Endothelial cell of umbilical vein (primary cell): ENCODE results near the gene RPL35. TPM values are rescaled to one million over a fixed set of nuclear protein-coding genes. Genes with fewer than 3 reads are reported as not detected.
A peak's percentile ranks its signal among the peaks of the same experiment; 100 is the strongest.

ENCODE experiments used
- Bru-seq: library from RNA; stranded (reverse); fragments of 400-500 nt; gene quantifications from one replicate; lab custom pipeline; 2021; lab: Mats Ljungman, UMichigan
- BruChase-seq, 2 experiments: library from RNA; stranded (reverse); fragments of 400-500 nt; gene quantifications; one replicate each; lab custom pipeline; 2021; lab: Mats Ljungman, UMichigan
- BruUV-seq: library from RNA; stranded (reverse); fragments of 400-500 nt; replicated peaks from 2 replicates; lab custom pipeline; 2021; lab: Mats Ljungman, UMichigan
- CTCF ChIA-PET: fragments of 300-600, 350-600 bp; sonication (Branson Sonifier 250); formaldehyde crosslinking; loops from one replicate; lab custom pipeline; 2021; ENCODE audit warnings: antibody characterized with exemption, inconsistent platforms; lab: Charles Lee
- POLR2A ChIA-PET: fragments of 300-600, 350-600 bp; sonication (Branson Sonifier 250); formaldehyde crosslinking; loops from one replicate; lab custom pipeline; 2021; ENCODE audit warnings: antibody characterized with exemption, inconsistent platforms; lab: Charles Lee
- DNase-seq: peaks from one replicate; pipeline ENCODE4 v3.0.0-alpha.2; 2011; ENCODE audit warnings: low read depth, low spot score
- FAIRE-seq: peaks from 2 replicates; lab custom pipeline; 2011; peaks lifted over from hg19 to GRCh38; lab: Jason Lieb, UNC
- H2AFZ ChIP-seq: 2 replicates; pipeline ENCODE4 v1.6.0; 2012; ENCODE audit warnings: low read depth, low read length, control low read depth, inconsistent platforms
- H3K27ac ChIP-seq: 2 replicates; pipeline ENCODE4 v1.5.1; 2011; ENCODE audit warnings: low read depth, mild to moderate bottlenecking, control low read depth, low read length, moderate library complexity; ENCODE audit not compliant: insufficient read depth
- H3K27me3 ChIP-seq, 2 experiments: 2 replicates each; pipeline versions ENCODE4 v1.6.0 to v1.6.1; 2011; ENCODE audit warnings: low read length in 2 of 2, mixed read lengths in 1 of 2; ENCODE audit not compliant: control insufficient read depth in 2 of 2, insufficient read depth in 2 of 2
- H3K36me3 ChIP-seq, 2 experiments: 2 replicates in 1 of 2; 3 replicates in 1 of 2; pipeline ENCODE4 v1.5.1; 2011; ENCODE audit warnings: low read length in 2 of 2, mild to moderate bottlenecking in 1 of 2, moderate library complexity in 1 of 2; ENCODE audit not compliant: control insufficient read depth in 2 of 2, insufficient read depth in 2 of 2; ENCODE audit errors: extremely low read depth in 1 of 2
- H3K4me1 ChIP-seq: 3 replicates; pipeline ENCODE4 v1.5.1; 2011; ENCODE audit warnings: mild to moderate bottlenecking, low read length; ENCODE audit not compliant: control insufficient read depth, insufficient read depth; ENCODE audit errors: extremely low read depth
- H3K4me2 ChIP-seq: 2 replicates; pipeline ENCODE4 v1.6.1; 2011; ENCODE audit warnings: low read length, control low read depth, mixed read lengths; ENCODE audit not compliant: insufficient read depth
- H3K4me3 ChIP-seq, 3 experiments: fragments of 200-600 bp in 1 of 3; sonication (generic), shearing (Covaris generic) in 1 of 3; replicated peaks in 1 of 3; 2 replicates each; pipeline ENCODE4 v1.5.1; 2011 to 2016; ENCODE audit warnings: control low read depth in 3 of 3, low read length in 3 of 3, mild to moderate bottlenecking in 2 of 3, inconsistent platforms in 1 of 3, low read depth in 1 of 3, moderate library complexity in 1 of 3; ENCODE audit not compliant: insufficient read depth in 1 of 3
- H3K79me2 ChIP-seq: 2 replicates; pipeline ENCODE4 v1.6.0; 2012; ENCODE audit warnings: low read length, inconsistent platforms; ENCODE audit not compliant: control insufficient read depth, insufficient read depth
- H3K9ac ChIP-seq: replicated peaks from 2 replicates; pipeline ENCODE3; 2011; ENCODE audit warnings: low read length, control low read depth; ENCODE audit not compliant: insufficient read depth; ENCODE audit errors: extremely low read depth
- H3K9me1 ChIP-seq: replicated peaks from 3 replicates; pipeline ENCODE4 v1.6.0; 2011; ENCODE audit warnings: mild to moderate bottlenecking, low read length; ENCODE audit not compliant: control insufficient read depth, insufficient read depth; ENCODE audit errors: extremely low read depth
- H3K9me3 ChIP-seq: replicated peaks from 2 replicates; pipeline ENCODE4 v1.5.1; 2012; ENCODE audit warnings: low read length, inconsistent platforms; ENCODE audit not compliant: control insufficient read depth, insufficient read depth
- H4K20me1 ChIP-seq: replicated peaks from 2 replicates; pipeline ENCODE3; 2011; ENCODE audit warnings: mild to moderate bottlenecking, low read length; ENCODE audit not compliant: control insufficient read depth, insufficient read depth; ENCODE audit errors: extremely low read depth
- CTCF ChIP-seq, 2 donors: IDR thresholded peaks; 1 replicate in 1 of 2; 2 replicates in 1 of 2; pipeline ENCODE4 v1.5.1; 2011; ENCODE audit warnings: low read length in 2 of 2, mild to moderate bottlenecking in 2 of 2, moderate library complexity in 2 of 2, control low read depth in 1 of 2, inconsistent platforms in 1 of 2, low read depth in 1 of 2; ENCODE audit not compliant: insufficient read depth in 1 of 2; ENCODE audit errors: extremely low read depth in 1 of 2
- FOS ChIP-seq: IDR thresholded peaks from 2 replicates; pipeline ENCODE4 v1.6.1; 2011; ENCODE audit warnings: mild to moderate bottlenecking, low read length, moderate library complexity, borderline replicate concordance; ENCODE audit not compliant: insufficient read depth
- JUN ChIP-seq: IDR thresholded peaks from 2 replicates; pipeline ENCODE4 v1.6.1; 2011; ENCODE audit warnings: borderline replicate concordance, low read depth; ENCODE audit not compliant: insufficient read length, insufficient read depth
- POLR2A ChIP-seq: IDR thresholded peaks from 2 replicates; pipeline ENCODE4 v1.6.1; 2012; ENCODE audit warnings: low read depth, mild to moderate bottlenecking, control low read depth, low read length
- POLR2AphosphoS5 ChIP-seq: IDR thresholded peaks from 2 replicates; pipeline ENCODE4 v1.6.1; 2012; ENCODE audit warnings: low read depth, mild to moderate bottlenecking, control low read depth, low read length, moderate library complexity; ENCODE audit not compliant: insufficient read depth
- dilution Hi-C: fragments of 300-500 bp; cut with MboI; formaldehyde crosslinking; loops from one replicate; pipeline ENCODE4 v1.15.0; 2019; ENCODE audit warnings: low sequenced_read_pairs; ENCODE audit not compliant: extremely low pct_ligation_motif_present
- intact Hi-C: fragments of 100-400 bp; cut with micrococcal nuclease; formaldehyde crosslinking; loops from one replicate; pipeline ENCODE4 v1.10.0; 2022
- long read RNA-seq: library from polyadenylated mRNA; stranded (forward); transcript quantifications from one replicate; pipeline ENCODE4 v2.0.0, GENCODE V29; 2021
- polyA minus RNA-seq, 3 experiments: library from RNA; depleted of rRNA, polyadenylated mRNA; stranded (reverse); fragments of >200 nt; gene quantifications; 1 replicate in 1 of 3; 2 replicates in 2 of 3; pipeline ENCODE4 v1.2.3, GENCODE V29; 2011
- polyA plus RNA-seq, 4 experiments: library from polyadenylated mRNA; depleted of rRNA in 3 of 4; stranded (reverse) in 3 of 4; unstranded in 1 of 4; fragments of >200 nt; gene quantifications; 2 replicates each; pipeline versions ENCODE4 v1.2.1 to v1.2.3, GENCODE V29; 2011 to 2012; ENCODE audit warnings: missing spikeins in 1 of 4
- total RNA-seq: library from RNA; stranded (reverse); gene quantifications from 2 replicates; pipeline ENCODE4 v1.2.3, GENCODE V29; 2021
- TF ChIP-seq, protein P1 (sequence below): IDR thresholded peaks from 2 replicates; pipeline ENCODE4 v1.6.1; 2011; ENCODE audit not compliant: insufficient read depth, insufficient read length

Gene RPL35
- total RNA-seq (1,181 and 1,230 TPM in 2 replicates), polyA plus RNA-seq (1,706 and 2,206 TPM in 2 replicates), polyA minus RNA-seq (398 and 474 TPM in 2 replicates), Bru-seq, nascent RNA (percentile 99 among the genes with signal in this experiment), BruChase-seq, experiment 1, labeled RNA remaining after a 6-hour chase (percentile 99 among the genes with signal in this experiment), BruChase-seq, experiment 2, labeled RNA remaining after a 2-hour chase (percentile 98 among the genes with signal in this experiment)
- polyA plus RNA-seq (2011; cell fraction: cytosol; rRNA removed): 2,312 and 2,917 TPM in 2 replicates
- polyA plus RNA-seq (2011; cell fraction: nucleus; rRNA removed): 755 and 869 TPM in 2 replicates
- polyA plus RNA-seq (2012): 2,045 and 2,627 TPM in 2 replicates
- polyA minus RNA-seq (2011; cell fraction: cytosol; rRNA and poly(A)+ RNA removed): 660 TPM
- polyA minus RNA-seq (2011; cell fraction: nucleus; rRNA and poly(A)+ RNA removed): 77.2 and 95.6 TPM in 2 replicates
- long read RNA-seq, transcript RPL35-201 (4 exons, 455 nt): major isoform, 2,697 of 2,910 reads
- long read RNA-seq, transcript RPL35-203 (3 exons, 785 nt): minor isoform, 188 of 2,910 reads
- long read RNA-seq, partial matches to known transcripts: 7 of 2,910 reads
- long read RNA-seq, other reads (novel, unspliced or antisense): 15 of 2,910 reads

DNA sequence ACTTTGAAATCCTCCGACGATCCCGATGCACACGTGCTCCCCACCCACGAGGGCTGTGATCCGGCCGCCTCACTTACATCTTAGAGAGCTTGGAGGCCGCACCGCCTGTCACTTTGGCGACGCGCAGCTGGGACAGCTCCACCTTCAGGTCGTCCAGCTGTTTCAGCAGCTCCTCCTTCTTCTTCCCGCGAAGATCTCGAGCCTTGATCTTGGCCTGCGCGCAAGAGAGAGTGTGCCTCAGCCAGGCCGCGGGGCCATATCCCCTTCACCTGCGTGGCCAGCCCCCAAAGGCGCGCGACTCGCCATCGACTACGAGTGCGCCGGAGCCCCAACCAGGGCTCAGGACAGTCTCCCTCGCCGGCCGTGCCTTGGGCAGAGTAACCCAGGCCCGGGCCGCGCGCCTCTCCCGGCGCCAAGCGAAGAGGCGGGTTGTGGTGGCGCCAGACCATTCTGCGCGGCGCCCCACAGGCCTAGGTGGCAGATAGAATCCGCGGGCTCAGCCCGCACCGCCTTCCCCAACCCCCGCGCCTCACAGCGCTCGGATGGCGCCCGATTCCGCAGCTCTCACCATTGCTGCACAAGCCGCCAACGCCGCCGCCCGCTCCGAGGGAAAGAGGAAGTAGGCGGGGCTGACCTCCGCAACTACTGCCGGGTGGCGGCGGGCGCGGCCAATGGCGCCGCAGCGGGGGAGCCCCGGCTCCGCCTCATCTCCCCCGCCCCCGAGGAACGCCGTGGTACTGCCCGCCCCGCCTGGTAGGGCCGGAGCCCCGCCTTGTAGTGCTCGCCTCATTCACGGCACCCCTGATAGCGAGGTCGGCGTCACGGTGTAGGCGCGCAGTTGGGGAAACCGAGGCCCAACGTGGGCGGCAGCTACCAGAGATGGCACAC, at the start of gene RPL35, which contains the start of gene ARPC5L:
RPL35 (minus strand) TSS at position 616 of the 888 bp plus-strand sequence; CDS start at position 571, 45 bp downstream.
ARPC5L (plus strand) TSS at position 789 of the 888 bp plus-strand sequence. CDS start 7,161 bp downstream, outside the sequence.
- ChIA-PET POLR2A (interaction anchor here (0.7 to 1.8 kb wide), 8 partner anchors 8 to 381 kb away, joined by 3 to 11 read pairs (median 3); partner anchors contain the start of genes HSPA5, NR6A1 and WDR38), CTCF (interaction anchor here (0.7 to 4.1 kb wide), 11 partner anchors 9 to 380 kb away, joined by 3 to 35 read pairs (median 4); partner anchors contain the start of genes HSPA5, NR6A1, SCAI and WDR38)
- H3K4me2 ChIP-seq: peak within 1 kb of the TSS; percentile 99
- H3K9me3 ChIP-seq: no peaks in the 10 kb centered on the region
- peak within 1 kb of the TSS; percentile 63 for H3K27ac ChIP-seq
- peak within 1 kb of the TSS; percentile 64 to 67 (median 64) for H3K4me3 ChIP-seq
- peaks cover 34% of the 10 kb centered on the region for H3K79me2 ChIP-seq
- no peaks in the 10 kb centered on the region for H3K27me3 ChIP-seq
- FAIRE-seq (peak; percentile 94), DNase-seq (peak; percentile 94)
- TF ChIP-seq, protein P1, sequence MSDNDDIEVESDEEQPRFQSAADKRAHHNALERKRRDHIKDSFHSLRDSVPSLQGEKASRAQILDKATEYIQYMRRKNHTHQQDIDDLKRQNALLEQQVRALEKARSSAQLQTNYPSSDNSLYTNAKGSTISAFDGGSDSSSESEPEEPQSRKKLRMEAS: peak; percentile 66
- TF ChIP-seq POLR2AphosphoS5: peak; percentile 99
- TF ChIP-seq FOS: no peak
- TF ChIP-seq POLR2A: peak; percentile 96
- TF ChIP-seq CTCF (IDR thresholded peaks at IDR 0.05; ENCODE audit: extremely low read depth in 1 of 2, insufficient read depth in 1 of 2, low read depth in 1 of 2, low read length in 2 of 2): peak; percentile 15 to 18
- no peak for TF ChIP-seq JUN
- peaks cover 22% of the 10 kb centered on the region for H3K4me1 ChIP-seq
- peaks cover 18 to 35% of the 10 kb centered on the region in 2 experiments for H3K36me3 ChIP-seq
- intact Hi-C loops: loop anchor here (1.0 to 5.0 kb wide), 6 partner anchors 9 to 381 kb away; partner anchors contain the start of genes HSPA5 and SCAI
- H4K20me1 ChIP-seq: peaks cover 8% of the 10 kb centered on the region
- H3K9ac ChIP-seq: peak within 1 kb of the TSS; percentile 82
- peak within 1 kb of the TSS; percentile 76 for H2AFZ ChIP-seq
- dilution Hi-C loops: no loop called here
- H3K9me1 ChIP-seq: no peaks in the 10 kb centered on the region
- TSS peak; percentile 45 for BruUV-seq
